ENCODE data around the gene SARS2.

GRCh38 chr19:38901683-38902082 is 28.9 kb downstream of the SARS2 start:
- no peak for TF ChIP-seq CTCF (IDR thresholded peaks at IDR 0.05; ENCODE audit: low read depth, low read length, missing input control)
- no peak for TF ChIP-seq ZBTB33 (IDR thresholded peaks at IDR 0.05)
- no peak for TF ChIP-seq MAX (IDR thresholded peaks at IDR 0.05)
